ENCODE measurements around the gene TUBB6.

The TUBB6 gene

DNA sequence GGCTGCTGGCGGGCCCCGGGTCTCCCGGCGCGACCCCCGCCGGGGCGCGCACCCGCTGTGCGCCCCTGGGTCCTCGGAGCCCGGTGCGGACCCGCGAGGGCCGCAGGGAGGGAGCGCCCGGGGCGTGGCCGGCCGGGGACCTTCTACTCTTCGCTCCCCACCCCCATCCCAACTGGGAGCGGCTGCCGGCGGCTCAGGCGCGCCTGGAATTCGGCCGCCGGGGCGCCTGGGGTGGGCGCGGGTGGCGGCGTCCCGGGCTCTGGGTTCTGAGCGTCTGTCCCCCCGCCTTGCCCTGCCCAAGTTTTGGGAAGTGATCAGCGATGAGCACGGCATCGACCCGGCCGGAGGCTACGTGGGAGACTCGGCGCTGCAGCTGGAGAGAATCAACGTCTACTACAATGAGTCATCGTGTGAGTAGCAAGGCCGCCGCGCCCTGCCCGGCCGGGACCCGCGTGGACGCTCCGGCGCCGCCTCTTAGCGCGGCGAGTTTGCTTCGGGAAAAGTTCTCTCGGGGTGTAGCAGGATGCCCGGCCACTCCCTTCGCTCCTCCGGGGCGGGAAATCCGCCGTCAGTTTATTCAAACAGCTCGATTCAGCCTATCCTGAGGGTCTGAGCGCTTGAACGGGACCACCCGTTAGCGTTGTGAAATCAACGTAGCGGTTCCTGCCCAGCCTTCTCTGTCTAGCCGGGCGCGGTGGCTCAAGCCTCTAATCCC lies 502 bp downstream of the TUBB6 start:
- DNase-seq = peak; percentile 57
- no peaks in the 10 kb centered on the region for H3K4me1 ChIP-seq
- H3K4me3 ChIP-seq (ENCODE audit: low read depth, low read length) = peak overlapping the region; percentile 72

DNA sequence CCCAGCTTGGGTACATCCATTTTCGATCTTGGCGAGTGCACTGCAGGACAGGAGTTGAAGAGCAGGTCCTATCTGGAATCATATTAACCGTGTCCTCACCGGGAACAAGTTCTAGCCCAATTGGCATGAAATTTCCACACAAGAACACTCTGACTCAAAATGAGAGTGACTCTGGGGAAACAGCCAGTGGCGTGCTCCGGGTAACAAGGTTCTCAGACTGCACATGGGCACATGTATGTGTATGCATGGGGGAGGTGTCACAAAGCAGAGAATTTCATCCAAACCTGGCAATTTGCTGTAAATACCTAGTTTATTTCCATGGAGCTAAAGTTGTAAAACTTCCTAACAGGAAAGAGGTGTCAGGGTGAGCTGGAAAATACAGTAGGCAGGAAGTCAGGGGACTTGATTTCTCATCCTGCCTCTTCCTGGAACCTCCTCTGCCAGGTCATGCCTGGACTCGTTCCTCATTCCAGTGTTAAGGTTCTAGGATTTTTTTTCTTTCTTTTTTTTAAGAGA lies 1.7 kb downstream of the TUBB6 start:
- peak overlapping the region; percentile 72 for H3K4me3 ChIP-seq (ENCODE audit: low read depth, low read length)
- peaks cover 8% of the 10 kb centered on the region for H3K36me3 ChIP-seq
- H3K27me3 ChIP-seq = no peaks in the 10 kb centered on the region
- H3K9me3 ChIP-seq = no peaks in the 10 kb centered on the region
- no peak for DNase-seq
- no peaks in the 10 kb centered on the region for H3K4me1 ChIP-seq
- TF ChIP-seq, protein P1, sequence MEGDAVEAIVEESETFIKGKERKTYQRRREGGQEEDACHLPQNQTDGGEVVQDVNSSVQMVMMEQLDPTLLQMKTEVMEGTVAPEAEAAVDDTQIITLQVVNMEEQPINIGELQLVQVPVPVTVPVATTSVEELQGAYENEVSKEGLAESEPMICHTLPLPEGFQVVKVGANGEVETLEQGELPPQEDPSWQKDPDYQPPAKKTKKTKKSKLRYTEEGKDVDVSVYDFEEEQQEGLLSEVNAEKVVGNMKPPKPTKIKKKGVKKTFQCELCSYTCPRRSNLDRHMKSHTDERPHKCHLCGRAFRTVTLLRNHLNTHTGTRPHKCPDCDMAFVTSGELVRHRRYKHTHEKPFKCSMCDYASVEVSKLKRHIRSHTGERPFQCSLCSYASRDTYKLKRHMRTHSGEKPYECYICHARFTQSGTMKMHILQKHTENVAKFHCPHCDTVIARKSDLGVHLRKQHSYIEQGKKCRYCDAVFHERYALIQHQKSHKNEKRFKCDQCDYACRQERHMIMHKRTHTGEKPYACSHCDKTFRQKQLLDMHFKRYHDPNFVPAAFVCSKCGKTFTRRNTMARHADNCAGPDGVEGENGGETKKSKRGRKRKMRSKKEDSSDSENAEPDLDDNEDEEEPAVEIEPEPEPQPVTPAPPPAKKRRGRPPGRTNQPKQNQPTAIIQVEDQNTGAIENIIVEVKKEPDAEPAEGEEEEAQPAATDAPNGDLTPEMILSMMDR (IDR thresholded peaks at IDR 0.05; ENCODE audit: low read depth, low read length) = no peak

More for the DNA sequence above, 502 bp downstream of the TUBB6 start:
- Histone ChIP-seq H3K27me3 (no peaks in the 10 kb centered on the region), H3K9me3 (no peaks in the 10 kb centered on the region), H3K36me3 (peaks cover 8% of the 10 kb centered on the region)
- TF ChIP-seq, protein P1 (IDR thresholded peaks at IDR 0.05; ENCODE audit: low read depth, low read length) = no peak

DNA sequence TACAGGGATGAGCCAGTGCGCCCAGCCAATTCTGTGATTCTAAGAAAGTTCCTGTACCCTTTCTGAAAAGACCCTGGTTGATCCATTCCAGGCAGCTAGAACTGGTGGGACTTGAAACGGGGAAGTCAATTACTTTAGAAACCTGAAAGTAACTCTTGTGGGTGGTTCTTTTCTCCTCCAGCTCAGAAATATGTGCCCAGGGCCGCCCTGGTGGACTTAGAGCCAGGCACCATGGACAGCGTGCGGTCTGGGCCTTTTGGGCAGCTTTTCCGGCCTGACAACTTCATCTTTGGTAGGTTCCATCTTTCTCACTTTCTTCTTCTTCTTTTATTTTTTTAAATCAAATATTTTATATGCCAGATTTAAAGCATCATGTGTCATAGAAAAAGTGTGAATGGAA lies 2.7 kb downstream of the TUBB6 start:
- H3K9me3 ChIP-seq = no peaks in the 10 kb centered on the region
- TF ChIP-seq, protein P1 (IDR thresholded peaks at IDR 0.05; ENCODE audit: low read depth, low read length) = no peak
- no peak for DNase-seq
- no peaks in the 10 kb centered on the region for H3K27me3 ChIP-seq
- H3K4me1 ChIP-seq = no peaks in the 10 kb centered on the region
- peaks cover 8% of the 10 kb centered on the region for H3K36me3 ChIP-seq
- no peak overlapping the region for H3K4me3 ChIP-seq (ENCODE audit: low read depth, low read length)

DNA sequence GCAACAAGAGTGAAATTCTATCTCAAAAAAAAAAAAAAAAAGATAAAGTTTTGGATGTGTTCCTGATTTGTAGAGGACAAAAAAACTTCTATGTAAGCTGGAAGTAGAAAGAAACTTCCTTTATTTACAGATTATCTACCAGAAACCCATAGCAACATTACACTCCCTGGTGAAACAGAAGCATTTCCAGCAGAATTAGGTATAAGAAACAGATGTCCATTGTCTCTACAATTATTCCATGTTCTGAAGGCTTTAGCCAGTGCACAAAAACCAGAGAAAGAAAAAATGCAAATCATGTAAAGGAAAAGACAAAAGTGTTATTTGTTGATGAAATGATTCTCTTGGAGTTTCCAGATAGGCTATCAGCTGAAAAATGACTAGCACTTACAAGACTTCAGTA lies 4.9 kb downstream of the TUBB6 start:
- Histone ChIP-seq H3K27me3 (no peaks in the 10 kb centered on the region), H3K36me3 (peaks cover 8% of the 10 kb centered on the region), H3K9me3 (no peaks in the 10 kb centered on the region), H3K4me1 (no peaks in the 10 kb centered on the region), H3K4me3 (ENCODE audit: low read depth, low read length) (no peak overlapping the region)
- TF ChIP-seq, protein P1 (IDR thresholded peaks at IDR 0.05; ENCODE audit: low read depth, low read length) = no peak
- DNase-seq = no peak

DNA sequence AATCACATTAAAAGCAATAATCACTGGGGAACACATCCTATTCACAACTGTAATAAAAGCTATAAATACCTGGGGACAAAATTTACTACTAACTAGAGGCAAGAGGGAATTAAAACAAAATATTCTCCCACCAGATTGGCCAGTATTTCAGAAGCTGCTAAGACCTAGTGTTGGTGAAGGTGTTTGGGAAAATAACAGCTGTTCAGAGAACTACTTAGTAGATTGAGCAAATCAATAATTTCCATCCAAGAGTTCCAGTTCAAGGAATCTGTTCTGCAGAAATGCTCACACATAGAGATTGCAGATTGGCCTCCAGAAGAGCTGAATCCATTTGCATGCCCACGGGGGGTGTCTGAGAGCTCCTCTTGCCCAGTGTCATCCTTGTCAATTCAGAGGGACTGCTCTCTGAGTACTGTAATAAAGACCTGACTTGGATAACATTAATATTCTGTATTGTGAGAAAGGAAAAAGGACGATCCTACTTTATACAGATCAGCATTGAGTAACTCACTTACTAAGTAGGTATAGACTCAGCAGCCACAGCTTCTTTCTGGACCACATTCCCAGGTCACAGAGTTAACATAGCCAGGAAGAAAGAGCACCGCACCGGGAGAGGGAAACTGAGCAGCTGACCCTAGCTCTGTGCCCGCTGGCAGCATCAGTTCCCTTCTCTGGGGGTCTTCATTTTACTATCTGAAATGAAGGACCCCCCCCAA lies 5.6 kb downstream of the TUBB6 start:
- DNase-seq = no peak
- Histone ChIP-seq H3K36me3 (peaks cover 8% of the 10 kb centered on the region), H3K4me1 (no peaks in the 10 kb centered on the region), H3K27me3 (no peaks in the 10 kb centered on the region), H3K9me3 (no peaks in the 10 kb centered on the region), H3K4me3 (ENCODE audit: low read depth, low read length) (no peak overlapping the region)
- TF ChIP-seq, protein P1 (IDR thresholded peaks at IDR 0.05; ENCODE audit: low read depth, low read length) = no peak

Measured in BE2C (cell line).